Occipital lobe (tissue), 2 donors: Measurements from ENCODE around the gene ABCD1. TPM values are rescaled to one million over a fixed set of nuclear protein-coding genes. Genes with fewer than 3 reads are reported as not detected.
"Not testable (repeated sequence)": the region's sequence is repeated elsewhere in the genome, so short reads cannot be mapped to it uniquely, and the experiment has no call there.

Experiments
- DNase-seq: peaks from one replicate; lab custom pipeline; 2025; lab: John Stamatoyannopoulos, UW
- total RNA-seq: library from RNA; depleted of rRNA; stranded (reverse); fragments of >200 nt; gene quantifications from one replicate; pipeline ENCODE4 v1.2.3, GENCODE V29; 2014

The ABCD1 gene
- 5.0 TPM for total RNA-seq

DNA sequence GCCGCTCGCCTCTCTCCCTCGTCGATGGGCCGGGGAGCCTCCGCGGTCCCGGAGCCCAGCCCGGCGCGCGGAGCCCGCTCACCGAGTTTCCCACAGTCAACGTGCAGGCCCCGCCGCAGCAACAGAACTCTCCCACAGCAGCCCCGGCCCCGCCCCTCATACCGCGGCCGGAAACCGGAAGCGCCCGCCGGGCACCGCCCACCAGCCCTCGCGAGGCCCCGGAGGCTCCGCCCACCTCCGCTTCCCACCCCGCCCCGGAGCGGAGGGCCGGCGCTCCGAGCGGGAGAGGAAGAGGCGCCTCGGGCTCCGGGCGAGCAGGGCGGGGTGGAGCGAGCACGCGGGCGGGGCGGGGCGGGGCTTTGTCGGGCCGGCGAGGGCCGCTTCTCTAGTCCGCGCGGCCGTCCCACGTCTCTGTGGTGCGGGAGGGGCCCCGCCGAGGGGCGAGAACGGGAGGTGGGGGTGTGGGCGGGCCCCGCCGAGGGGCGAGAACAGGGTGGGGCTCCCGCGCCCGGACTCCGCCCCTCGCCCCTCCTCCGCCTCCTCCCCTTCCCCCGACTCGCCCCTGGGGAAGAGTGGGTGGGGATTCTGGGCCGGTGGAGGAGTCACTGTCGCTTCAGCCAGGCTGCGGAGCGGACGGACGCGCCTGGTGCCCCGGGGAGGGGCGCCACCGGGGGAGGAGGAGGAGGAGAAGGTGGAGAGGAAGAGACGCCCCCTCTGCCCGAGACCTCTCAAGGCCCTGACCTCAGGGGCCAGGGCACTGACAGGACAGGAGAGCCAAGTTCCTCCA, at the start of gene ABCD1, which contains the start of gene BCAP31:
Gene ABCD1 (plus strand): TSS at position 605 of the 787 bp plus-strand sequence. CDS start 411 bp downstream, outside the sequence.
Gene BCAP31 (minus strand): TSS at position 136 of the 787 bp plus-strand sequence. CDS start 1,143 bp downstream, outside the sequence.
- peak; percentile 83 for DNase-seq

- no peak for DNase-seq
These were observed 43.5 kb upstream of the ABCD1 start for GRCh38 chrX:153681175-153681574.

- DNase-seq, result not testable (repeated sequence)
These were observed 41.2 kb upstream of the ABCD1 start for GRCh38 chrX:153683486-153683885.

DNA sequence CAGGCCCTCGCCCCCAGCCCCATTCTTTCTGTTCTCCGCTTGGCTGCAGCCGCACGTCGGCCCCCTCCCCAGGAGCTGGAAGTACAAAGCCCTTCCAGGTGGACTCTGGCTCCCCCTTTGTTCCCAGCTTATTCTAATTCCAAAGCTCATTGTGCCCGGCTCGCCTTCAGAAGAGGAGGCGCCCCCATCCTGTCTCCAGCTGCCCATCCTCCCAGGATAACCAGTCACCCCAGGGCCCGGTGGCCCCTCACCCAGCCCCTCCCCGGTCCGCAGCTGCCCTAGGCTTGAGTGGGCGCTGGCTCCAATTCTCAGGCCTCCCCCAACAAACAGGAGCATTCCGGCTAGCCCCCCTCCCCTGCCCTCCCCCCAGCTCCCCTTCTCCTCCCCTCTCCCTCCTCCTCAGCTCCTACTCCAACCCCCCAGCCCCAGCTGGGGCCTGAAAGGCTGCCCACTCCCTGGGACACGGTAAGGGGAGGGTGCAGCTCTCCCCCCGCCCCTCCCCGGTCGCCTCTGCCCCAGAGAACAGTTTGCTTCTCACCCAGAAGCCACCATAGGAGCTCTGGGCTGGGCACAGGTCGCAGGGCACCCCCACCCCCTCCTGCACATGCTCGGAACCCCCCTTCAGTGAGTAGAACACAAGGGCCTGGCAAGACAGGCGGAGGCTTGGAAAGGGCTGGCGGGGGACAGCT, 40.0 kb upstream of the ABCD1 start:
- no peak for DNase-seq

DNA sequence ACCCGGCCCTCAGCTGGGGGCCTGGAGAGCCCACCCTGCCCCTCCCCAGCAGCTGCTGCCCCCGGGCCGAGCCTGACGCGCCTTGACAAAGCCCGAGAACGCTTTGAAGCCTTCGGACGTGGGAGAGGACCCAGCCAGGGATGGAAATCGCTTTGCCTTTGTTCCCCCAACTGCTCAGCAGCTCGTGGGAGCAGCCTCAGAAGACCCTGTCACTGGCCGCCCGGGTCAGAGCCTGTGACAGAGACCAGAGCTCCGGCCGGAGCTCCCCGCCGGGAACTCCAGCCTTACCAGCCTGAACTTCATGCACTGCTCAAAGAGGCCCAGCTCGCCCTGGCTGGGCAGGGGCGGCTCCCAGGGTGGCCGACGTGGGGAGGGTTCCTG, 39.5 kb upstream of the ABCD1 start:
- no peak for DNase-seq

DNA sequence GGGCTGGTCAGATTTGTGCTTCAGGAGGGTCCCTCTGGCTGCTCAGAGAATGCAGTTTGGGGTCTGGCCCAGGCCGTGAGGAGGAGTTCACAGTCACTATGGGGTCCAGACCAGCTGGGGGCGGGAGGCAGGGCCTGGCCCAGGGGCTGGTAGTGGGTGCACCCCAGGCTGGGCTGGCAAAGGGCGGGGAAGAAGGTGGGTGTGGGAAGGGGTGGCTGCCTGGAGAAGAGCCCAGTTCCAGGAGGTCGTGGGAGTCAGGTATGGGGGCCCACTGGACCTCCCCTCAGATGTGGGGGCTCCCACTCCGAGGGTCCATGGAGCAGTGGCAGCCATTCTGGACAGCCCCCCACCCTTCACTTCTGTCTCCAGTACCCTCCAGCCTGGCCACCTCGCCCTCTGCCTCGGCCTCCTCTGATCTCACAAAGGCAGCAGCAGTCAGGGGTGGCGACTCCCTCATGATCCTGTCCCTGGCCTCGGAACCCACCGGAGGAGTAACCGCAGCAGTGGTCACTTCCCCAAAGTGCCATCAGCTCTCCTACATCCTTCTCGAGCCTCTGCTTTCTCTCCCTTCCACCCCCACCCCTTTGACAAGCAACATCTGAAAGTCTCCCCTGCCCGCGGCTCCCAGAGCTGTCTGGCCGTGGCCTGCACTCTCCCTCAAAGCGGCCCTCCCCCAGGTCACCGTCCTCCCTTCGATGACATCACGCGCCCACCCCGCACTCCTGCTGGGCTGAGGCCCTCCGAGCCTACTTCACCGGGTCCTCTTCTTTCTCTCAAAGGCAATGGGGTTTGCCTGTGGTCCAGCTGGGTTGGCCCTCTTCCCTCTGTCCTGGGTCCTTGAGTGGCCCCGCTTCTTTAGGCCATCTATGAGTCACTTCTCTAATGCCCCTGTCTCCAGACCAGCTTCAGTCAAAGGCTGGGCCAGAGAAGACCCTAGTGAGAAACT, 38.6 kb upstream of the ABCD1 start:
- DNase-seq, result no peak

DNA sequence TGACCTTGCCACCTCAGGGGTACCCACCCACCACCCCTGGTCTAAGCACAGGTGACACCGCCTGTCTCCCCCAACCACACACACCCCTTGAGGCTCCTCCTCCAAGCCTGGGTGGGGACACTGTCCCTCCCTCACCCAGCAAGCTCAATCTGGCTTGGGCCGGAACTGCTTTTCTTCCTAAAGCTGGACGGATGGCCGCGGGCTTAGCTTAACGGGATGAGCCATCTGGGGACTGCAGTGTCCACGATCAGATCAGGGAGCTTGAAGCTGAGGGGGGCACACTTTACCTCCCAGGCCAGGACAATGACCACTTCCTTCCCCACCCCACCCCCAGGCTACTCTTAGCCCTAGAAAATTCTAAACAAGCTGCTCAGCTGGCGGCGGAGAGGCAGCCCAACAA, 37.9 kb upstream of the ABCD1 start:
- DNase-seq, result no peak

DNA sequence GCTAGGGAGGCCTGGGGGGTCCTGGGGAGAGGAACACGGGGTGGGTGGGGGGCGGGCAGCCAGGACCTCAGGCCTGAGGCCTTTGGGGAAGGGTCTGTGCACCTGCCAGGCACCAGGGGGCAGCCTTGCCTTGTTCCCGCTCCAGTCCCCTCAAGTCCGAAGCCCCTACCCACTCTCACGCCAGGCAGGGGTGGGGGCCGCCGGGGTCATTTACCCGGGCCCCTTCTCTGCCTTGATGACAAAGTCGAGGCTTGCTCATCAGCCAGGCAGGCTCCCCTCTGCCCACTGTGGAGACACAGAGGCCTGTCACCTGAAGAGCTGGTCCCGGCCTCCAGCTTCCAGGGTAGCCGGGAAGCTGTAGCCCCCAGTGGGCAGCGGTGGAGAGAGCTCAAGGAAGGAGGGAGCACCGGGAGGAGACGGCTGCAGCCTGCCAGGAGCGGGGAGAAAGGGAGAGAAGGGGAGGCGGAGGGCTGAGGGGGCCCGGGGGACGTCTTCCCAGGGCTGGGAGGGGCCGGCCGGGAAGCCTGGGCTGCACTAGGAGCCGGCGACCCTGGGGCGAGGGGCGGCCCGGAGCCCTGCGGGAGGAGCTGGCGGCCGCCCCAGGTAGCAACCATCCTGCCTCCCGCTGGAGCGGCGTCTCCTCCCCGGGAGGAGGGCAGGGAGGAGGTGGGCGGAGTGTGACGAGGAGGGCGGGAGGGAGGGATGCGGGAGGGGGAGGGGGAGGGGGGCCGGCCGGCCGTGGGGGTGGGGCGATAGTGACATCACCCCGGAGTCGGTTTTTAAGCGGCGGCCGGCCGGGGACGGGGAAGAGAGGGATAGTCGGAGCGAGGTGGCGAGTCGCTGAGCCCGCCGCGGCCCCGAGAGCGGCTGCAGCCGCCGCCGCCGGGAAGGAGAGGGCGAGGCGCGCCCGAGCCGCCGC, 37.3 kb upstream of the ABCD1 start, which contains the start of gene SLC6A8:
Gene SLC6A8 (plus strand): TSS at position 806 of the 919 bp plus-strand sequence. CDS start 649 bp downstream, outside the sequence.
- peak; percentile 53 for DNase-seq

GRCh38 chrX:153688071-153688470, 36.6 kb upstream of the ABCD1 start:
- no peak for DNase-seq

- DNase-seq, result no peak
These were observed 36.1 kb upstream of the ABCD1 start for GRCh38 chrX:153688506-153688905.

DNA sequence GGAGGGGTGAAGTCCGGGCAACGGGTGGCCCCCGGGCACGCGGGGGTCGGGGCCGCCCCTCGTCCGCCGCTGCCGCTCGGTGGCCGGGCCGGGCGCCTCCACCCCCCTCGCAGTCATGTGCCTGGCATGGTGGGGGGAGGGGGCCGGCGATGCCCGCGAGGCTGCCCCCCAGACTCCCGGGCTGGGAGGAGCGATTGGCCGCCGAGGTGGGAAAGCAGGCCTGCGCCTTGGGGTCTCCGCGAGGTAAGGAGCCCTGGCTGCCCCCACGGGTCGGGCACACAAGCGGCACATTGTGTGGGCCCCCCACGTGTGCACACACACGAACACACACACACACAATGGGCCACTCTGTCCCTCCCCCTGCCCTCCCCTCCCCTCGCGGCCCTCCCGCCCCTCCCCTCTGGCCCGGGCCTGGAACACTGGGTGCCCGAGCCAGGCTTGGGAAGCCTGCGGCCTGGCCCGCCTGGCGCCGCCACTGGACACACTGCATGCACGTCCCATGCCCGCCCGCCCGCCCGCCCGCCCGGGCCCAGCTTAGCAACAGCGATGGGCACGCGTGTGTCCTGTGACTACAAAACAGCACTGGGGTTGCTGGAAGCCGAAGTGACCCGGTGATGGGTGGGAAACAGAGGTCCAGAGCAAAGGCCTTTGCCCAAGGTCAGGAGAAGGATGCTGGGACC, 35.6 kb upstream of the ABCD1 start:
- DNase-seq, result peak; percentile 41

DNA sequence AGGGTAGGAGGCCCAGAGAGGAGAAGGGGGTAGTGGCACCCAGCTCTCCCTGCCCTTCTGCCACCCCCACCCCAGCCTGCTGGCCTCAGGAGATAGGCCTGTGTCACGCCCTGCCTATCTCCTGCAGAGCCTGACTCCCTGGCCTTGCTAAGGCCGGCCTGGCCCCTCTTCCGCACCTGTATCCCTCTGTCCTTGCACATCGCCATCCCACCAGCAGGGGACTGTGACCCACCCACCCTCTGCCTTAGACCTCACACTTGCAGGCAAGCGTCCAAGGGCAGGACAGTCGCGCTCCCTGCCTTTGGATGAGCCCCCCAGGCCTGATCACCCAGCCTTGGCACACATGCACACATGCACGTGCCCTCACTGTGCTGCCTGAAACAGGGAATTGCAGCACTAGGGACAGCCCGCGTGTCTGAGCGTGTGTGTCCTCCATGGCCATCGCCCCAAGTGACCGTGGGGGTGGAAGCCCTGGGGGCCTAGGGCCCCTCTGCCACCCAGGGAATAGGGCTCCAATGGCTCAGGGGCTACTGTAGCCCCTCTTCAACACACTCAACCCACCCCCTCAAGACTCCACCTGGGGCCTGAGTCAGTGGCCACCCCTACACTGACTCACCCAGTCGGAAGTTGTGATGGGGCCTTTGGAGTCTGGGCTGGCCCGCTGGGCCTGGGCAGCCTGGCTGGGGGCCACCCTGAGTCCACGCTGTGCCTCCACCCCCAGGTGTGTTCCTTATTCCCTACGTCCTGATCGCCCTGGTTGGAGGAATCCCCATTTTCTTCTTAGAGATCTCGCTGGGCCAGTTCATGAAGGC, 34.8 kb upstream of the ABCD1 start:
- DNase-seq, result no peak

DNA sequence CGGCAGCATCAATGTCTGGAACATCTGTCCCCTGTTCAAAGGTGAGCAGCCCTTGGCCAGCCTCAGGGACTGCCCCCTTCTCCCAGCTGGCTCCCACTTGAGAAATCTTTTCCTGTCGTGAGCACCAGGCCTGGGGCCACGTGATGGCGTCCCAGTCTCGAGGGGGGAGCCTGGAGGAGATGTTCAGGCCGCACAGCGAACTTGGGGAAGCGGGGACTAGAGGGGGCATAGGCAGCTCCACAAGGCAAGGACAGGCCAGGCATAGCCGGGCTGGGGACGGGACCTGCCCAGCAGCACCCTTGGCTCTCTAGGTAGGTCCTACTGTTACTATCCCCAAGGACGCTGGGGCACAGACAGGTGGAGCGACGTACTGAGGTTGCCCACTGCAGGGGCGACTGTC, 34.2 kb upstream of the ABCD1 start:
- no peak for DNase-seq

DNA sequence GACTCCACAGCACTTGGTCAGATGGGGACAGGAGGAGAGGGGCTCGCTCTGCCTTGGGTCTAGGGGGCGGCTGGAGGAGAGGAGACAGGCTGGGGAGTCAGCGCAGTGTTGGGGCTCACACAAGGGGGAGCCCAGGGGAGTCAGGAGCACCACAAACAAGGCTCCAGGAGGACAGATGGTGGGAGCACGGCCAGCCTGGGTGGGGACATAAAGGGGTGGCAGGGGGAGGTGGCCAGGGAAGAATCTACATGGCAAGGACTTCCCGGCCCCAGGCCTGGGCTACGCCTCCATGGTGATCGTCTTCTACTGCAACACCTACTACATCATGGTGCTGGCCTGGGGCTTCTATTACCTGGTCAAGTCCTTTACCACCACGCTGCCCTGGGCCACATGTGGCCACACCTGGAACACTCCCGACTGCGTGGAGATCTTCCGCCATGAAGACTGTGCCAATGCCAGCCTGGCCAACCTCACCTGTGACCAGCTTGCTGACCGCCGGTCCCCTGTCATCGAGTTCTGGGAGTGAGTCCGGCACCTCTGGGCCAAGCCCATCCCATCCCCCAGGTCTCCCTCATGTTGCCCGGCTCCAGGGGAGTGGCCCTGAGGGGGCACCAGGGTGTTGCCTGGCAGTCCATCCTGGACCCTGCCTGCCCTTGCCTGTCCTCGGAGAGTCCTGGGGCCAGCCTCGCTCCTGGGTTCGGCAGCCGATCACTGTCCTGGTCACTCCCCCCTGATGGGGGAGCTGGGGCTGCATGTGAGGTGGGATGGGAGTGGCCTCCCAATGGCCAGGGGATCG, 33.4 kb upstream of the ABCD1 start:
- not testable (repeated sequence) for DNase-seq

GRCh38 chrX:153692003-153692402, 32.7 kb upstream of the ABCD1 start:
- DNase-seq, result no peak

GRCh38 chrX:153692611-153693156, 32.0 kb upstream of the ABCD1 start:
- no peak for DNase-seq

- DNase-seq, result no peak
These were observed 31.2 kb upstream of the ABCD1 start for GRCh38 chrX:153693216-153694086.
